Astrocyte (in vitro differentiated cells and primary cell): ENCODE measurements around the gene ZBTB21.

Experiments used
- EZH2 ChIP-seq: IDR thresholded peaks from 2 replicates; pipeline ENCODE4 v1.6.1; 2012; ENCODE audit warnings: mild to moderate bottlenecking, low read length, inconsistent platforms; ENCODE audit not compliant: insufficient read depth
- TF ChIP-seq, protein P1 (sequence below): IDR thresholded peaks from 2 replicates; pipeline ENCODE4 v1.5.1; 2011; ENCODE audit warnings: low read depth, mild to moderate bottlenecking, inconsistent platforms, low read length, moderate library complexity; ENCODE audit not compliant: insufficient read depth

DNA sequence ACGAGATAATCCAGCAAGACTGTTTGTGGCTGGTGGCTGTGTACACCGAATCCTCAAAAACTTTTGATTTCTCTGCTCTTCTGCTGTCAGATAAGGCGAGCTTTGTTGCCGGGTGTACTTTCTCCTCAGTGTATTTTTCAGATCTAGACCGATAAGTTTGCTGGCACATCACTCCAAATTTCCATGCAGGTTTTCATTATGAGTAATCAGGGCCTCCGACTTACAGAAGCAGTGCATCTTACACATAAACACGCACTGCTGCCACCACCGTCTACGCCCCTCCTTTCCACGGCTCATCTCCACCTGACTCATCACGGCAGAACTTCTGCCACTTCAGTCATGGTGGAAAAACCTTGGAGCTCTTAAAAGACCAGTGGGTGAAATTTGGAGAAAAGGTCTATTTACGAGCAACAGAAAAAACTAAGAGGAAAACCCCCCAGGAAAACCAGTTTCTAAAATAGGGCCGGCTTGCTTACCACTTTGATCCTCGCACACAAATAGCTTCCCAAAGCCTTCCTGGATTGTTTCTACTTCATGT lies 7.7 kb downstream of the ZBTB21 start:
- TF ChIP-seq, protein P1, sequence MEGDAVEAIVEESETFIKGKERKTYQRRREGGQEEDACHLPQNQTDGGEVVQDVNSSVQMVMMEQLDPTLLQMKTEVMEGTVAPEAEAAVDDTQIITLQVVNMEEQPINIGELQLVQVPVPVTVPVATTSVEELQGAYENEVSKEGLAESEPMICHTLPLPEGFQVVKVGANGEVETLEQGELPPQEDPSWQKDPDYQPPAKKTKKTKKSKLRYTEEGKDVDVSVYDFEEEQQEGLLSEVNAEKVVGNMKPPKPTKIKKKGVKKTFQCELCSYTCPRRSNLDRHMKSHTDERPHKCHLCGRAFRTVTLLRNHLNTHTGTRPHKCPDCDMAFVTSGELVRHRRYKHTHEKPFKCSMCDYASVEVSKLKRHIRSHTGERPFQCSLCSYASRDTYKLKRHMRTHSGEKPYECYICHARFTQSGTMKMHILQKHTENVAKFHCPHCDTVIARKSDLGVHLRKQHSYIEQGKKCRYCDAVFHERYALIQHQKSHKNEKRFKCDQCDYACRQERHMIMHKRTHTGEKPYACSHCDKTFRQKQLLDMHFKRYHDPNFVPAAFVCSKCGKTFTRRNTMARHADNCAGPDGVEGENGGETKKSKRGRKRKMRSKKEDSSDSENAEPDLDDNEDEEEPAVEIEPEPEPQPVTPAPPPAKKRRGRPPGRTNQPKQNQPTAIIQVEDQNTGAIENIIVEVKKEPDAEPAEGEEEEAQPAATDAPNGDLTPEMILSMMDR: no peak
- no peak for TF ChIP-seq EZH2
